GM12873 (cell line): ENCODE results near the gene RNFT1.

ENCODE experiments used
- TF ChIP-seq, protein P1 (sequence below): IDR thresholded peaks from 2 replicates; pipeline ENCODE4 v1.5.1; 2012; ENCODE audit warnings: low read depth, mild to moderate bottlenecking, moderate library complexity, low read length, control low read depth; ENCODE audit not compliant: insufficient read depth; ENCODE audit errors: missing control alignments

The RNFT1 gene, protein sequence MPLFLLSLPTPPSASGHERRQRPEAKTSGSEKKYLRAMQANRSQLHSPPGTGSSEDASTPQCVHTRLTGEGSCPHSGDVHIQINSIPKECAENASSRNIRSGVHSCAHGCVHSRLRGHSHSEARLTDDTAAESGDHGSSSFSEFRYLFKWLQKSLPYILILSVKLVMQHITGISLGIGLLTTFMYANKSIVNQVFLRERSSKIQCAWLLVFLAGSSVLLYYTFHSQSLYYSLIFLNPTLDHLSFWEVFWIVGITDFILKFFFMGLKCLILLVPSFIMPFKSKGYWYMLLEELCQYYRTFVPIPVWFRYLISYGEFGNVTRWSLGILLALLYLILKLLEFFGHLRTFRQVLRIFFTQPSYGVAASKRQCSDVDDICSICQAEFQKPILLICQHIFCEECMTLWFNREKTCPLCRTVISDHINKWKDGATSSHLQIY

DNA sequence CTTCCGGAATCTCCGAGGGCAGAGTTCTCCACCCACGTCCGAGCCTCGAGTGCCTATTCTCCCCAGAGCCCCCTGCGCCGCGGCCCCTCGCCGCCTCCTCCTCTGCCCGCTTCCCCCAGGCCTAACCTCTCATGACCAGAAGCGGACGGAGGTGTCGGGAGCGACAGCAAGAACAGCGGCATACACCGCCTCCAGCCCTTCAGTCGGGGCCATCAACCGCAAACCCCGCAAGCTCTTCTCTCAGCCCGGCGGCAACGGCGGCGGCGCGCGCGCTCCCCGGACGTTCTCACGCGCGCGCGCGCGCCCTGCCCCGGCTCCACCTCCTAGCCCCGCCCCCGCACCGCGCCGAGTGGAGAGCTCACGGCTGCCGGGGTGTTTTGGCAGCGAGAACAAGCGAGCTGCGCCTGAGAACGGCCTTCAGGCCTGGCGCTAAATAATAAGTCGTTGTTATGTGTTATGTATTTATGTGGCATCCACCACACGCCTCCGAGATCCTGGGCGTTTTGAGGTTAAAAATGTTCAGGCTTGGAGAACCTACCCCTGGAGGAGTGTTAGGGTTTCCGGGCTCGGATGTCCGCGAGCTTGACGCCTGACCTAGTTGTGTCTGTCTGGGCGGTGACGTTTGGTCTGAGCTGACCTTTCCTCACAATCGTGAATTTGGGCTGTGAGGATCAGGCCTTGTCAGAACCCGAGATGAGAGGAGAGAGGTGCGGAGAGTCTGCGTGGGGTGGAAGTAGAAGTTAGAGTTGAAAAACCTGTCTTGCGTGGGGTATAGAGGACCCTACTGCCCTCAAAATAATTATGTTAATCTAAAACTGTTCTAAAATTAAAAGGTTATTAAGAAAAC is at the start of gene RNFT1:
RNFT1 (minus strand) TSS at position 259 of the 847 bp plus-strand sequence; CDS start at position 182, 77 bp downstream.
- TF ChIP-seq, protein P1, sequence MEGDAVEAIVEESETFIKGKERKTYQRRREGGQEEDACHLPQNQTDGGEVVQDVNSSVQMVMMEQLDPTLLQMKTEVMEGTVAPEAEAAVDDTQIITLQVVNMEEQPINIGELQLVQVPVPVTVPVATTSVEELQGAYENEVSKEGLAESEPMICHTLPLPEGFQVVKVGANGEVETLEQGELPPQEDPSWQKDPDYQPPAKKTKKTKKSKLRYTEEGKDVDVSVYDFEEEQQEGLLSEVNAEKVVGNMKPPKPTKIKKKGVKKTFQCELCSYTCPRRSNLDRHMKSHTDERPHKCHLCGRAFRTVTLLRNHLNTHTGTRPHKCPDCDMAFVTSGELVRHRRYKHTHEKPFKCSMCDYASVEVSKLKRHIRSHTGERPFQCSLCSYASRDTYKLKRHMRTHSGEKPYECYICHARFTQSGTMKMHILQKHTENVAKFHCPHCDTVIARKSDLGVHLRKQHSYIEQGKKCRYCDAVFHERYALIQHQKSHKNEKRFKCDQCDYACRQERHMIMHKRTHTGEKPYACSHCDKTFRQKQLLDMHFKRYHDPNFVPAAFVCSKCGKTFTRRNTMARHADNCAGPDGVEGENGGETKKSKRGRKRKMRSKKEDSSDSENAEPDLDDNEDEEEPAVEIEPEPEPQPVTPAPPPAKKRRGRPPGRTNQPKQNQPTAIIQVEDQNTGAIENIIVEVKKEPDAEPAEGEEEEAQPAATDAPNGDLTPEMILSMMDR, result no peak

DNA sequence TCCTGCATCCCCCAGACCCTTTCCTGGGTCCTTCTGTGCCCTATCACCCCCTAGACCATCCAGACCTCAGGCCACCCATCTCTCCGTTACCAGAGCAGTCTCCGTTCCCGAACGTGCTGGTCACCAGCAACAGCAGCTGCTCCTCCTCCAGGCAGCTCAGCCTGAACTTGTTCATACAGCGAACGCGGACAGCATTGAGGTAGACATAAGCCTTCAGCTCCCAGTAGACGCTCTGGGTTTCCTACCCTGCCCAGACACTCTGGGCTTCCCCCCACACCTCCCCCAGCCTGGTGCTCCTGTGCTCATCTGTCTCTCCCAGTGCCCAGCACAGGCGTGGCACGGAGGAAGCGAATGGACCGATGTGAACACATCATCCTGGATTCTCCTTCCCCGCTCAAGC is 41.6 kb upstream of the RNFT1 start:
- TF ChIP-seq, protein P1, result no peak

DNA sequence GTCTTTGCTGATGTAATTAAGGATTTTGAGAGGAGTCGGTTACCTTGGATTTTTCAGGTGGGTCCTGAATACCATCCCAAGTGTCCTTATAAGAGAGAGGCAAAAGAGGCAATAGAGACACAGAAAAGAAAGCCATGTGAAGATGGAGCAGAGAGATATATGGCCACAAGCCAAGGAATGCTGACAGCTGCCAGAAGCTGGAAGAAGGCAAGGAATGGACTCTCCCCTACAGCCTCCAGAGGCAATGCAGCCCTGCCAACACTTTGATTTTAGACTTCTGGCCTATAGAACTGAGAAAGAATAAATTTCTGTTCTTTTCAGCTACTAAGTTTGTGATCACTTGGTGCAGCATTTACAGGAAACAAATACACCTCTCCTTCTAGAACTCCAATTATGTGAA is 8.2 kb upstream of the RNFT1 start:
- TF ChIP-seq, protein P1, result no peak

DNA sequence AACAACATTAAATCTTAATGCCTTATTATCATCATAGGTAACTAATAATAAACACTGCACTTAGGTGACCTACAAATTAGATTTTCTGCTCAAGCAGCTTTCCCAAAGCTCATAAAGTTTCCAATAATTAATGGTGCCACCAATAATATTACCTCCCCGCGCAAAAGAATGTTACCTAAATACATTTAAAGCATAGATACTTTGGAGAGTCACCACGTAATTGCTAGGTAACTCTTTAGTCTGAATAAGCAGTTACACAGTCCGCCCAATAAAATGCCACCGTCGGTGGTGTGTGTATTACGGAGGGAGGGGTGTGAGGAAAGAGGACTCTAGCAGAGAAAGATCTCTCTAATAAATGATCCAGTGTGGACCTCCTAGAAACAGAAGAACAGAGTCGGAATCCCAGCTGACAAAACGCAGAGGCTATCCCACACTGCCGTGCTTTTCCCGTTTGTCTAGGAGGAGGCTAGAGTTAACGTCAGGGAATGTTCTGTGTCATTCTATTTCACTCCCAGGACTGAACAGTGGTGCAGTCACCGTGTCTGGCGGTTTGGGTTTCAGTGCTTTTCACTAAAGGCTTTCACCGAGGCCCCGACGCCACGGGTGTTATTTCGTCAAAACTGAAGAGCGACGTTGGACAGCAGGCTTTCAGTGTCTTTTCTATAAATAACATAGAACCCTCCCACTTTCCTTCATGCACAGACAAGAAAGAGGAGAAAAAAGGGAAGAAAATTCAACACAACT is 630 bp downstream of the RNFT1 start:
- TF ChIP-seq, protein P1, result no peak

DNA sequence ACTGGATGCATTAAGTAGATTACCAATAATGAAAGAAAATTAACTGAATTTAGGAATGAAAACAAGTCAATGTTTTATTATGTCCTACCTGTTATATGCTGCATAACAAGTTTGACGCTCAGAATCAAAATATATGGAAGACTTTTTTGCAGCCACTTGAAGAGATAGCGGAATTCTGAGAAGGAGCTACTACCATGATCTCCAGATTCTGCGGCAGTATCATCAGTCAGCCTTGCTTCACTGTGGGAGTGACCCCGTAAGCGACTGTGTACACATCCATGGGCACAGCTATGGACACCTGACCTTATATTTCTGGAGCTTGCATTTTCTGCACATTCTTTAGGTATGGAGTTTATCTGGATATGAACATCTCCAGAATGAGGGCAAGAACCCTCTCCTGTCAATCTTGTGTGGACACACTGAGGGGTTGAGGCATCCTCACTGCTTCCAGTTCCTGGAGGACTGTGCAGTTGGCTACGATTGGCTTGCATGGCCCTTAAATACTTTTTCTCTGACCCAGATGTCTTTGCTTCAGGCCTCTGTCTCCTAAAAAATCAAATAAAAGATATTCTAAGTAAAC is 1.7 kb downstream of the RNFT1 start:
- TF ChIP-seq, protein P1, result no peak

DNA sequence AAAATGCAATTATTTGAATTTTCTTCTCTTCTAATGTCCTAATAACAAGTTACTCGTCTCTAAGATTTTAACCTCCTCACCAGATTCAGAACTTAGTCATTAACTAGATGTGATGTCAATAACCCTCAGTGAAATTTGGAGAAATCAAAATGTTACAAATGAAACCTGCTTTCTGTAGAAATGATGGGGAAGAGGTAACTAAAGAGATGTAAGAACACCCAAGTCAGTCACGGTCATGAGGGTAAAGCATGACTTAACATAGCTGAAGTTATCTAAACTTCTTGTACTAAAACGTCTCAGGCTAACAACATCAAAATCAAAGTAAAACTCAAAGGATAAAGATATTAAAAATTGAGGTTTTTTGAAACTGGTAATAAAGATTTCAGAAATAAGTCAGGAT is 9.7 kb downstream of the RNFT1 start:
- TF ChIP-seq, protein P1, result no peak
